Measurements from ENCODE around the gene TMUB1. TPM values are rescaled to one million over a fixed set of nuclear protein-coding genes. Genes with fewer than 3 reads are reported as not detected.

Gene TMUB1
- total RNA-seq, 2 experiments from 2014 or later = 56.0 to 59.6 TPM

DNA sequence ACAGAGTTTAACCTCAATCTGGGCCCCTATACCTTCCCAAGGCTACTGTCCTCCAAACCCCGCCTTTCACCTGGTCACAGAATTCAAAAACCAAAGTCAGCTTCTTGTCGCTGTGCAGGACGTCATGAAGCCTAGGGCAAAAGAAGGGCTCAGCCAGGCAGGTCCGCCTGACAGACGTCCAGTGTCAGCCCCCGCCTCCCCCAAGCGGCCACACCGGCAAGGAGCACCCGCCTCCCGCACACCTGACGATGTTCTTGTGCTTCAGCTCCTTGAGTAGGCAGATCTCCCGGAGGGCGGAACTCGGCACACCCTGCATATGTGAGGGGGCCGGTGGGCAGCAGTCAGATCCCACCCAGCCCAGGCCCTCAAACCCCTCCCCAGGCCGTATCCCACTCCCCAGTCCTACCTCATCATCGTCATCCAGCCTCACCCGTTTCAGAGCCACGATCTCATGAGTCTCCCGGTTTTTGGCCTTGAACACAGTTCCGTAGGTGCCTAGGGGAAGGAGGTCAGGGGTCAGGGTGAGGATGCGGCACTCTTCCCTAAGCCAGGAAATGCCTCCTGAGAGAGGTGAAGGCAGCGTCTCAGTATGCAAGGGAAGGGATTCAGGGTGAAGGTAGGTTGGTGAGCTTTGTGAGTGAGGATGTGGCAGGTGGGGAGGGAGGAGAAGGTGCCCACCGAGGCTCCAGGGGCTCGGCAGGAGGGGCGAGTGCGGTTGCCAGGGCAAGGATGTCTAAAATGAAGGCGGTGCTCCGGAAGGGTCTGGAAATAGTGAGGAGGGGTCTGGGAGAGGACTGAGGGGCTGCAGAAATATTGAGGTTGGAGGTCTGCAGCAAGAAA, 26.4 kb downstream of the TMUB1 start:
- H3K4me1 ChIP-seq (ENCODE audit: insufficient read depth, low read length, poor library complexity, severe bottlenecking) = peaks cover 40% of the 10 kb centered on the region
- no peak overlapping the region for H3K27ac ChIP-seq (ENCODE audit: low read depth, low read length, poor library complexity, severe bottlenecking)
- peaks cover 14% of the 10 kb centered on the region; the same call in 1 of the 2 replicates for H3K79me2 ChIP-seq (ENCODE audit: insufficient read depth, low read depth, low read length)
- H3K9me2 ChIP-seq (ENCODE audit: insufficient read depth, low read length) = no peaks in the 10 kb centered on the region
- no peaks in the 10 kb centered on the region for H4K20me1 ChIP-seq (ENCODE audit: insufficient read depth, low read length)
- peaks cover 1% of the 10 kb centered on the region for H3K36me3 ChIP-seq (ENCODE audit: insufficient read depth, low read length)
- H3K9me3 ChIP-seq (ENCODE audit: low read length) = no peaks in the 10 kb centered on the region
- no peak for DNase-seq (ENCODE audit: low spot score)
- POLR2A ChIA-PET = interaction anchor here (0.7 kb wide), 1 partner anchor 52 kb away, joined by 3 read pairs; no protein-coding TSS in a partner anchor
- H3K4me2 ChIP-seq (ENCODE audit: low read length) = peak overlapping the region; percentile 88
- H3K4me3 ChIP-seq (ENCODE audit: low read depth, low read length, poor library complexity, severe bottlenecking) = peak overlapping the region; percentile 98
- H2AFZ ChIP-seq (ENCODE audit: low read length) = peak overlapping the region; percentile 61; the same call in 1 of the 2 replicates
- no TSS peak for BruUV-seq (replicated peaks)
- TF ChIP-seq, protein P1, sequence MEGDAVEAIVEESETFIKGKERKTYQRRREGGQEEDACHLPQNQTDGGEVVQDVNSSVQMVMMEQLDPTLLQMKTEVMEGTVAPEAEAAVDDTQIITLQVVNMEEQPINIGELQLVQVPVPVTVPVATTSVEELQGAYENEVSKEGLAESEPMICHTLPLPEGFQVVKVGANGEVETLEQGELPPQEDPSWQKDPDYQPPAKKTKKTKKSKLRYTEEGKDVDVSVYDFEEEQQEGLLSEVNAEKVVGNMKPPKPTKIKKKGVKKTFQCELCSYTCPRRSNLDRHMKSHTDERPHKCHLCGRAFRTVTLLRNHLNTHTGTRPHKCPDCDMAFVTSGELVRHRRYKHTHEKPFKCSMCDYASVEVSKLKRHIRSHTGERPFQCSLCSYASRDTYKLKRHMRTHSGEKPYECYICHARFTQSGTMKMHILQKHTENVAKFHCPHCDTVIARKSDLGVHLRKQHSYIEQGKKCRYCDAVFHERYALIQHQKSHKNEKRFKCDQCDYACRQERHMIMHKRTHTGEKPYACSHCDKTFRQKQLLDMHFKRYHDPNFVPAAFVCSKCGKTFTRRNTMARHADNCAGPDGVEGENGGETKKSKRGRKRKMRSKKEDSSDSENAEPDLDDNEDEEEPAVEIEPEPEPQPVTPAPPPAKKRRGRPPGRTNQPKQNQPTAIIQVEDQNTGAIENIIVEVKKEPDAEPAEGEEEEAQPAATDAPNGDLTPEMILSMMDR (conservative IDR thresholded peaks at IDR 0.05; ENCODE audit: low read length) = no peak
- TF ChIP-seq EZH2phosphoT487 (IDR thresholded peaks at IDR 0.05; ENCODE audit: borderline replicate concordance, low read depth, low read length) = no peak
- intact Hi-C loops (cut with micrococcal nuclease; ENCODE audit: unreplicated experiment) = no loop called here
- CTCF ChIA-PET (ENCODE audit: unreplicated experiment) = interaction anchor here (1.1 kb wide), 1 partner anchor 28 kb away, joined by 4 read pairs; no protein-coding TSS in a partner anchor

DNA sequence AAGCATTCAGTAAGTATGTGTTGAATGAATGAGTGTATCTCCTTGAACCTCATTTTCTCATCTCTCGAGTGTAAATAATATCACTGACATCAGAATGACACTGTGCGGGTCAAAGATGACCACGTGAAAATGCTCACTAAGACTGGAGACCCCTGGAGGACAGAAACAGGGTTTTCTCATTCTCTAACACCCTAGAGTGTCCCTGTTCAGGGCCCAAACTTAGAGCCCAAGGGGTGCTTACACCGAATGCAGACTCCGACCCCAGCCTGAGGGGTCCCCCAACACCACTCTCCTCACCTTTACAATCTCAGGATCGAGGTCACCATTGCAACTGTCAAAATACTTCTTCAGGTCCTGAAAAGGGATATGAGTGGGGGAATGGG, 27.0 kb downstream of the TMUB1 start:
- peak overlapping the region; percentile 88 for H3K4me2 ChIP-seq (ENCODE audit: low read length)
- CTCF ChIA-PET (ENCODE audit: unreplicated experiment) = no interaction called here
- intact Hi-C loops (cut with micrococcal nuclease; ENCODE audit: unreplicated experiment) = no loop called here

More for the DNA sequence above, 27.0 kb downstream of the TMUB1 start:
- Histone ChIP-seq H3K79me2 (ENCODE audit: insufficient read depth, low read depth, low read length) (peaks cover 14% of the 10 kb centered on the region; the same call in 1 of the 2 replicates), H3K4me3 (ENCODE audit: low read depth, low read length, poor library complexity, severe bottlenecking) (no peak overlapping the region), H3K9me2 (ENCODE audit: insufficient read depth, low read length) (no peaks in the 10 kb centered on the region), H2AFZ (ENCODE audit: low read length) (no peak overlapping the region), H3K4me1 (ENCODE audit: insufficient read depth, low read length, poor library complexity, severe bottlenecking) (peaks cover 34% of the 10 kb centered on the region), H3K27ac (ENCODE audit: low read depth, low read length, poor library complexity, severe bottlenecking) (no peak overlapping the region), H4K20me1 (ENCODE audit: insufficient read depth, low read length) (no peaks in the 10 kb centered on the region), H3K36me3 (ENCODE audit: insufficient read depth, low read length) (no peaks in the 10 kb centered on the region), H3K9me3 (ENCODE audit: low read length) (no peaks in the 10 kb centered on the region)
- TF ChIP-seq, protein P1 (conservative IDR thresholded peaks at IDR 0.05; ENCODE audit: low read length) = 0 out of 2 replicates have a peak, but pooled peaks have one; percentile 26
- TF ChIP-seq EZH2phosphoT487 (IDR thresholded peaks at IDR 0.05; ENCODE audit: borderline replicate concordance, low read depth, low read length) = no peak
- no TSS peak for BruUV-seq (replicated peaks)
- POLR2A ChIA-PET = no interaction called here
- peak; percentile 14 for DNase-seq (ENCODE audit: low spot score)

Measured in OCI-LY7 (cell line).